Kidney (tissue), 14 donors: ENCODE measurements around the gene AKAP1. TPM values are rescaled to one million over a fixed set of nuclear protein-coding genes. Genes with fewer than 3 reads are reported as not detected.

Source experiments
- DNase-seq, 5 donors: peaks; one replicate each; pipeline ENCODE4 v3.0.0-alpha.2; 2013 to 2020
- FAIRE-seq: peaks from 2 replicates; lab custom pipeline; 2012; peaks lifted over from hg19 to GRCh38; lab: Jason Lieb, UNC
- H3K27ac ChIP-seq, 2 donors: one replicate each; pipeline ENCODE4 v1.7.0; 2013; ENCODE audit warnings: low read depth in 2 of 2, low read length in 2 of 2, inconsistent platforms in 1 of 2
- H3K27me3 ChIP-seq: one replicate; pipeline ENCODE4 v1.7.1; 2013; ENCODE audit warnings: low read length, inconsistent platforms; ENCODE audit not compliant: control insufficient read depth, insufficient read depth
- H3K36me3 ChIP-seq, 3 donors: one replicate each; pipeline versions ENCODE4 v1.7.0 to v1.7.1; 2013; ENCODE audit warnings: low read length in 3 of 3, control low read depth in 1 of 3, inconsistent platforms in 1 of 3; ENCODE audit not compliant: insufficient read depth in 3 of 3, control insufficient read depth in 2 of 3
- H3K4me1 ChIP-seq, 3 donors: one replicate each; pipeline versions ENCODE4 v1.7.0 to v1.7.1; 2013; ENCODE audit warnings: low read length in 3 of 3, inconsistent platforms in 1 of 3, low read depth in 1 of 3; ENCODE audit not compliant: control insufficient read depth in 2 of 3, insufficient read depth in 2 of 3
- H3K4me3 ChIP-seq, 3 donors: one replicate each; pipeline versions ENCODE4 v1.7.0 to v1.8.1; 2013; ENCODE audit warnings: low read length in 3 of 3, control low read depth in 1 of 3, inconsistent platforms in 1 of 3
- H3K9ac ChIP-seq, 3 donors: one replicate each; pipeline versions ENCODE4 v1.7.0 to v1.7.1; 2013; ENCODE audit warnings: low read length in 3 of 3, control low read depth in 1 of 3, inconsistent platforms in 1 of 3
- H3K9me3 ChIP-seq, 3 donors: one replicate each; pipeline versions ENCODE4 v1.7.0 to v1.7.1; 2013; ENCODE audit warnings: low read length in 3 of 3, control low read depth in 1 of 3, inconsistent platforms in 1 of 3; ENCODE audit not compliant: control insufficient read depth in 2 of 3, insufficient read depth in 1 of 3
- CTCF ChIP-seq: IDR thresholded peaks from 3 replicates; pipeline ENCODE4 v1.5.1; 2012; ENCODE audit warnings: mild to moderate bottlenecking, moderate library complexity, borderline replicate concordance; ENCODE audit not compliant: insufficient read depth; ENCODE audit errors: extremely low read depth
- intact Hi-C: fragments of 100-400 bp; cut with DNase I; formaldehyde crosslinking; loops from one replicate; pipeline ENCODE4 v1.11.1; 2022
- polyA plus RNA-seq: library from polyadenylated mRNA; stranded (reverse); fragments of 350-450 nt; fragmentation: Illumina TruSeq; extraction: RNeasy Lipid Tissue Mini Kit (QIAGEN cat#74804); gene quantifications from one replicate; pipeline ENCODE4 v1.2.3, GENCODE V29; 2014; ENCODE audit warnings: low read depth, low replicate concordance; ENCODE audit not compliant: insufficient read depth
- total RNA-seq: library from RNA; stranded (reverse); fragmentation: NEBNext Ultra II Directional; extraction: Animal tissue kit (Norgen Biotek cat#: 25700); gene quantifications from one replicate; pipeline ENCODE4 v1.2.1, GENCODE V29; 2021
- donor health status: control.
- donor health status: control.
- donor health status: control.
- donor health status: control.
- donor health status: control.
- donor health status: DM: yes; HTN: yes; CAD: no.
- donor health status: Normal renal cell carcinoma (clear cell type).

The AKAP1 gene
- total and polyA plus RNA-seq, 2 donors from 2014 or later, result 24.6 to 46.8 TPM

- no peak for TF ChIP-seq CTCF
- DNase-seq, result peak in 1 of 5 donors; percentile 70
Observed at GRCh38 chr17:57044976-57045867, 39.8 kb upstream of the AKAP1 start.

GRCh38 chr17:57045868-57046704, 39.0 kb upstream of the AKAP1 start:
- Histone ChIP-seq H3K4me1 (peaks cover 0 to 9% (median 0%) of the 10 kb centered on the region in 3 donors), H3K27ac (no peak overlapping the region), H3K9me3 (no peaks in the 10 kb centered on the region), H3K36me3 (no peaks in the 10 kb centered on the region), H3K4me3 (peak overlapping the region; percentile 2 to 59 (median 46)), H3K9ac (peak overlapping the region in 1 of 3 donors; percentile 40), H3K27me3 (peaks cover 6% of the 10 kb centered on the region)
- DNase-seq (peak; percentile 41 to 79 (median 48)), FAIRE-seq (no peak)
- intact Hi-C loops, result no loop called here
- TF ChIP-seq CTCF, result no peak

More at GRCh38 chr17:57044976-57045867, 39.8 kb upstream of the AKAP1 start:
- peak overlapping the region in 1 of 3 donors; percentile 40 for H3K9ac ChIP-seq
- H3K36me3 ChIP-seq, result no peaks in the 10 kb centered on the region
- intact Hi-C loops, result no loop called here
- no peaks in the 10 kb centered on the region for H3K9me3 ChIP-seq
- H3K27ac ChIP-seq, result no peak overlapping the region
- H3K4me3 ChIP-seq, result peak overlapping the region; percentile 2 to 59 (median 46)
- no peak for FAIRE-seq
- peaks cover 0 to 9% (median 0%) of the 10 kb centered on the region in 3 donors for H3K4me1 ChIP-seq
- H3K27me3 ChIP-seq, result peaks cover 6% of the 10 kb centered on the region

- H3K4me3 ChIP-seq, result no peak overlapping the region
- H3K9ac ChIP-seq, result no peak overlapping the region
- no peak for FAIRE-seq
- H3K27me3 ChIP-seq, result peaks cover 6% of the 10 kb centered on the region
- DNase-seq, result no peak
- peaks cover 0 to 9% (median 0%) of the 10 kb centered on the region in 3 donors for H3K4me1 ChIP-seq
- H3K27ac ChIP-seq, result no peak overlapping the region
- H3K9me3 ChIP-seq, result no peaks in the 10 kb centered on the region
- TF ChIP-seq CTCF, result no peak
- intact Hi-C loops, result no loop called here
- H3K36me3 ChIP-seq, result no peaks in the 10 kb centered on the region
Observed at GRCh38 chr17:57046749-57047148, 38.3 kb upstream of the AKAP1 start.
